GM12878 (cell line): ENCODE measurements around the gene PAX7. TPM values are rescaled to one million over a fixed set of nuclear protein-coding genes. Genes with fewer than 3 reads are reported as not detected.

ENCODE experiments used
- ATAC-seq: fragments of 200-7000 bp; cut with Tn5 transposase; 3 replicates; pipeline ENCODE4 v1.9.1; 2020; ENCODE audit warnings: mild to moderate bottlenecking, moderate library complexity
- BruUV-seq: library from RNA; stranded (reverse); fragments of 400-500 nt; replicated peaks from 2 replicates; lab custom pipeline; 2021; lab: Mats Ljungman, UMichigan
- CTCF ChIA-PET: fragments of 300-600 bp; sonication (Branson Sonifier 250); formaldehyde crosslinking; extraction: SDS; loops from one replicate; lab custom pipeline; 2021; ENCODE audit warnings: inconsistent platforms; lab: Yijun Ruan, JAX
- POLR2A ChIA-PET: fragments of 350-600 bp; formaldehyde crosslinking; extraction: SDS; loops from one replicate; lab custom pipeline; 2021; ENCODE audit warnings: inconsistent platforms; lab: Charles Lee
- RAD21 ChIA-PET: fragments of 300-600 bp; sonication (Branson Sonifier 250); formaldehyde crosslinking; loops from one replicate; lab custom pipeline; 2023; ENCODE audit warnings: antibody characterized with exemption; ENCODE audit not compliant: unreplicated experiment; lab: Charles Lee
- SMC1A ChIA-PET: fragments of 300-600 bp; sonication (Branson Sonifier 250); formaldehyde crosslinking; loops from one replicate; lab custom pipeline; 2023; ENCODE audit not compliant: unreplicated experiment, uncharacterized antibody; lab: Charles Lee
- DNase-seq: peaks from one replicate; pipeline ENCODE4 v3.0.0-alpha.2; 2011; ENCODE audit warnings: low read depth, low spot score
- FAIRE-seq: peaks from 3 replicates; lab custom pipeline; 2011; peaks lifted over from hg19 to GRCh38; lab: Jason Lieb, UNC
- H2AFZ ChIP-seq: 2 replicates; pipeline ENCODE4 v1.6.0; 2011; ENCODE audit warnings: low read depth, low read length, control low read depth; ENCODE audit not compliant: control insufficient read depth
- H3K27ac ChIP-seq: 2 replicates; pipeline ENCODE4 v1.5.1; 2011; ENCODE audit warnings: control low read depth; ENCODE audit not compliant: control insufficient read depth, insufficient read depth
- H3K27me3 ChIP-seq, 2 experiments: replicated peaks in 1 of 2; 2 replicates each; pipeline versions ENCODE4 v1.6.0 to v1.6.1; 2011; ENCODE audit warnings: low read length in 1 of 2; ENCODE audit not compliant: control insufficient read depth in 2 of 2, insufficient read depth in 2 of 2
- H3K36me3 ChIP-seq, 2 experiments: 2 replicates each; pipeline ENCODE4 v1.5.1; 2011; ENCODE audit warnings: low read length in 1 of 2; ENCODE audit not compliant: control insufficient read depth in 2 of 2, insufficient read depth in 2 of 2
- H3K4me1 ChIP-seq: 2 replicates; pipeline ENCODE4 v1.6.1; 2011; ENCODE audit warnings: mild to moderate bottlenecking, low read length, moderate library complexity, mixed read lengths; ENCODE audit not compliant: control insufficient read depth, insufficient read depth
- H3K4me2 ChIP-seq: 2 replicates; pipeline ENCODE4 v1.6.0; 2011; ENCODE audit warnings: control low read depth; ENCODE audit not compliant: control insufficient read depth, insufficient read depth
- H3K4me3 ChIP-seq: fragments of 200-600 bp; sonication (generic); 2 replicates; pipeline ENCODE4 v1.5.1; 2016
- H3K79me2 ChIP-seq: 2 replicates; pipeline ENCODE4 v1.6.0; 2011; ENCODE audit warnings: low read length; ENCODE audit not compliant: control insufficient read depth, insufficient read depth
- H3K9ac ChIP-seq: 2 replicates; pipeline ENCODE4 v1.8.0; 2011; ENCODE audit warnings: low read length, control low read depth, mixed read lengths; ENCODE audit not compliant: control insufficient read depth, insufficient read depth
- H3K9me3 ChIP-seq: replicated peaks from 3 replicates; pipeline ENCODE4 v1.5.1; 2011; ENCODE audit warnings: mild to moderate bottlenecking, low read length; ENCODE audit not compliant: control insufficient read depth, insufficient read depth
- H4K20me1 ChIP-seq: 2 replicates; pipeline ENCODE4 v1.6.0; 2011; ENCODE audit not compliant: control insufficient read depth, insufficient read depth
- CBX3 ChIP-seq: fragments of 200-600 bp; sonication (generic); IDR thresholded peaks from 2 replicates; pipeline ENCODE4 v1.6.1; 2016; ENCODE audit warnings: low read depth, borderline replicate concordance
- KAT2A ChIP-seq: conservative IDR thresholded peaks from 2 replicates; pipeline ENCODE4 v1.6.1; 2011; ENCODE audit warnings: low read depth, low read length; ENCODE audit not compliant: control insufficient read depth
- NFYB ChIP-seq: IDR thresholded peaks from 2 replicates; pipeline ENCODE4 v1.6.1; 2011; ENCODE audit warnings: low read depth, mild to moderate bottlenecking, low read length, improper control_type of control experiment, moderate library complexity; ENCODE audit not compliant: insufficient read depth
- PAX5 ChIP-seq: IDR thresholded peaks from 2 replicates; pipeline ENCODE4 v1.6.1; 2011; ENCODE audit warnings: low read depth, low read length, borderline replicate concordance
- PAX8 ChIP-seq: fragments of 450-650 bp; IDR thresholded peaks from 2 replicates; pipeline ENCODE4 v1.6.1; 2017; ENCODE audit warnings: mild to moderate bottlenecking, moderate library complexity
- SIX5 ChIP-seq: IDR thresholded peaks from 2 replicates; pipeline ENCODE4 v1.6.1; 2011; ENCODE audit warnings: mild to moderate bottlenecking, low read depth, low read length, moderate library complexity; ENCODE audit not compliant: severe bottlenecking
- WGBS: methylation state at CpG from one replicate; pipeline ENCODE4 v1.1.6; 2016; ENCODE audit warnings: low lambda C conversion rate; ENCODE audit not compliant: insufficient replicate concordance, insufficient coverage; ENCODE audit errors: missing lambda C conversion rate; 5-methylcytosine and 5-hydroxymethylcytosine counted together
- in situ Hi-C: fragments of 300-500 bp; cut with MboI; formaldehyde crosslinking; loops from 9 replicates; pipeline ENCODE4 v1.14.3; 2018; ENCODE audit warnings: mixed read lengths
- intact Hi-C: fragments of 100-400 bp; cut with micrococcal nuclease; formaldehyde crosslinking; loops from one replicate; pipeline ENCODE4 v1.14.2; 2022; ENCODE audit not compliant: unreplicated experiment
- polyA plus RNA-seq, 11 experiments: library from polyadenylated mRNA; depleted of rRNA in 4 of 11; unstranded in 6 of 11; stranded (reverse) in 5 of 11; fragments of >200 nt; fragmentation: Nextera tagmentation in 4 of 11; fragmentation: Illumina TruSeq in 1 of 11; extraction: Ambion mirVana in 4 of 11; extraction: Trizol in 1 of 11; gene quantifications; 1 replicate in 1 of 11; 2 replicates in 10 of 11; pipeline versions ENCODE4 v1.2.1 to v1.2.3, GENCODE V29; 2011 to 2016; ENCODE audit warnings: inconsistent platforms in 2 of 11, missing spikeins in 2 of 11, low read depth in 1 of 11
- total RNA-seq, 4 experiments: library from RNA; depleted of rRNA in 3 of 4; stranded (reverse); fragments of >200 nt in 3 of 4; fragmentation: Illumina TruSeq in 1 of 4; extraction: Trizol in 1 of 4; gene quantifications; 2 replicates each; pipeline versions ENCODE4 v1.2.1 to v1.2.3, GENCODE V29; 2013 to 2021
- TF ChIP-seq, protein P1 (sequence below): fragments of 150-350 bp; IDR thresholded peaks from 2 replicates; pipeline ENCODE4 v1.6.1; 2016; ENCODE audit warnings: low read depth, low read length
- TF ChIP-seq, protein P2 (sequence below): fragments of 450-650 bp; IDR thresholded peaks from 2 replicates; pipeline ENCODE4 v1.6.1; 2017; ENCODE audit warnings: mild to moderate bottlenecking
- TF ChIP-seq, protein P3 (sequence below): fragments of 450-650 bp; IDR thresholded peaks from 2 replicates; pipeline ENCODE4 v1.6.1; 2018; ENCODE audit warnings: borderline replicate concordance, mild to moderate bottlenecking; ENCODE audit not compliant: partially characterized antibody
- TF ChIP-seq, protein P4 (sequence below): IDR thresholded peaks from 2 replicates; pipeline ENCODE4 v1.6.1; 2011; ENCODE audit warnings: borderline replicate concordance, low read depth, mild to moderate bottlenecking, moderate library complexity, low read length; ENCODE audit not compliant: insufficient read depth, poor library complexity, severe bottlenecking

PAX7 gene
- total and polyA plus RNA-seq, 10 of the 15 experiments (the other 5 are each of a cell fraction or from before 2014, with no cell fraction given): not detected

DNA sequence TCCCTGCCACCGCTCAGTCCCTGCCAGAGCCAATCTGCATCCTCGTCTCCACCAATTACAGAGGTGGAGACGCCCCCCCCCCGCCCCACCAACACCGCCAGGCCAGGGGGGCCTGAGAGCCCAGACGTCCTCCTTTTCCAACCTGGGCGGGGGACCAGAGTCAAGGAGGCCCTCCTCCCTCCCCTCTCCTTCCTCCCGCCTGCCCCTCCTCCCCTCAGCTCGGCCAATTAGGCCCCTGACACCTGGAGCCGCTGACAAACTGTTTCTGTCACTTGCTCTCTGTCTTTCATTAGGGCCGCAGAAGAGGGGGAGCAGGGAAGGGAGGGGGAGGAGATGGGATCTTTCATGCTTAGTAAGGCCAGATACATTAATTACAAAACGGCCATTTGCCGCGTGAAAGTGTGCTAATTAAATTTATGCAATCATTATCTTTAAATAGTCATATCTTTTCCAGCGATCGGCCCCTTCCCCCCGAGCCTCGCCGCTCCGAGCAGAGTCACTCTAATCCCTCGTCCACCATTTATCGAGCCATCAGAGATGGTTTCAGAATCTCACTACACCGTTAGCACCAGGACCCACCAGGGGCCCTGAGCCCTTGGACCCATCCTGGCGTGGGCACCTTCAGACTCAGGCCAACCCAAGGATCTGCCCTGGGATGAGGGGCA is 94.7 kb downstream of the PAX7 start:
- no peaks in the 10 kb centered on the region for H3K36me3 ChIP-seq
- no peak overlapping the region for H3K4me2 ChIP-seq
- no peaks in the 10 kb centered on the region for H3K9me3 ChIP-seq
- in situ Hi-C loops (no loop called here), intact Hi-C loops (no loop called here)
- no peak overlapping the region for H3K9ac ChIP-seq
- DNase-seq (no peak), ATAC-seq (no peak), FAIRE-seq (no peak)
- H3K4me3 ChIP-seq: no peak overlapping the region
- POLR2A ChIA-PET: no interaction called here
- no peak overlapping the region for H3K27ac ChIP-seq
- WGBS: 31% methylated on average over 18 of the region's 24 CpGs
- peaks cover 0 to 4% of the 10 kb centered on the region in 2 experiments; a peak in 3 of 4 replicates for H3K27me3 ChIP-seq
- no peaks in the 10 kb centered on the region for H3K4me1 ChIP-seq
- no TSS peak for BruUV-seq
- no peak overlapping the region for H2AFZ ChIP-seq
- no peaks in the 10 kb centered on the region for H3K79me2 ChIP-seq
- SMC1A ChIA-PET: no interaction called here
- H4K20me1 ChIP-seq: no peaks in the 10 kb centered on the region
- RAD21 ChIA-PET: no interaction called here
- CTCF ChIA-PET: no interaction called here
- no peak for TF ChIP-seq NFYB
- TF ChIP-seq, protein P1, sequence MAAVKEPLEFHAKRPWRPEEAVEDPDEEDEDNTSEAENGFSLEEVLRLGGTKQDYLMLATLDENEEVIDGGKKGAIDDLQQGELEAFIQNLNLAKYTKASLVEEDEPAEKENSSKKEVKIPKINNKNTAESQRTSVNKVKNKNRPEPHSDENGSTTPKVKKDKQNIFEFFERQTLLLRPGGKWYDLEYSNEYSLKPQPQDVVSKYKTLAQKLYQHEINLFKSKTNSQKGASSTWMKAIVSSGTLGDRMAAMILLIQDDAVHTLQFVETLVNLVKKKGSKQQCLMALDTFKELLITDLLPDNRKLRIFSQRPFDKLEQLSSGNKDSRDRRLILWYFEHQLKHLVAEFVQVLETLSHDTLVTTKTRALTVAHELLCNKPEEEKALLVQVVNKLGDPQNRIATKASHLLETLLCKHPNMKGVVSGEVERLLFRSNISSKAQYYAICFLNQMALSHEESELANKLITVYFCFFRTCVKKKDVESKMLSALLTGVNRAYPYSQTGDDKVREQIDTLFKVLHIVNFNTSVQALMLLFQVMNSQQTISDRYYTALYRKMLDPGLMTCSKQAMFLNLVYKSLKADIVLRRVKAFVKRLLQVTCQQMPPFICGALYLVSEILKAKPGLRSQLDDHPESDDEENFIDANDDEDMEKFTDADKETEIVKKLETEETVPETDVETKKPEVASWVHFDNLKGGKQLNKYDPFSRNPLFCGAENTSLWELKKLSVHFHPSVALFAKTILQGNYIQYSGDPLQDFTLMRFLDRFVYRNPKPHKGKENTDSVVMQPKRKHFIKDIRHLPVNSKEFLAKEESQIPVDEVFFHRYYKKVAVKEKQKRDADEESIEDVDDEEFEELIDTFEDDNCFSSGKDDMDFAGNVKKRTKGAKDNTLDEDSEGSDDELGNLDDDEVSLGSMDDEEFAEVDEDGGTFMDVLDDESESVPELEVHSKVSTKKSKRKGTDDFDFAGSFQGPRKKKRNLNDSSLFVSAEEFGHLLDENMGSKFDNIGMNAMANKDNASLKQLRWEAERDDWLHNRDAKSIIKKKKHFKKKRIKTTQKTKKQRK: no peak
- TF ChIP-seq, protein P2, sequence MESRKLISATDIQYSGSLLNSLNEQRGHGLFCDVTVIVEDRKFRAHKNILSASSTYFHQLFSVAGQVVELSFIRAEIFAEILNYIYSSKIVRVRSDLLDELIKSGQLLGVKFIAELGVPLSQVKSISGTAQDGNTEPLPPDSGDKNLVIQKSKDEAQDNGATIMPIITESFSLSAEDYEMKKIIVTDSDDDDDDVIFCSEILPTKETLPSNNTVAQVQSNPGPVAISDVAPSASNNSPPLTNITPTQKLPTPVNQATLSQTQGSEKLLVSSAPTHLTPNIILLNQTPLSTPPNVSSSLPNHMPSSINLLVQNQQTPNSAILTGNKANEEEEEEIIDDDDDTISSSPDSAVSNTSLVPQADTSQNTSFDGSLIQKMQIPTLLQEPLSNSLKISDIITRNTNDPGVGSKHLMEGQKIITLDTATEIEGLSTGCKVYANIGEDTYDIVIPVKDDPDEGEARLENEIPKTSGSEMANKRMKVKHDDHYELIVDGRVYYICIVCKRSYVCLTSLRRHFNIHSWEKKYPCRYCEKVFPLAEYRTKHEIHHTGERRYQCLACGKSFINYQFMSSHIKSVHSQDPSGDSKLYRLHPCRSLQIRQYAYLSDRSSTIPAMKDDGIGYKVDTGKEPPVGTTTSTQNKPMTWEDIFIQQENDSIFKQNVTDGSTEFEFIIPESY: no peak
- TF ChIP-seq PAX5: no peak
- TF ChIP-seq, protein P3, sequence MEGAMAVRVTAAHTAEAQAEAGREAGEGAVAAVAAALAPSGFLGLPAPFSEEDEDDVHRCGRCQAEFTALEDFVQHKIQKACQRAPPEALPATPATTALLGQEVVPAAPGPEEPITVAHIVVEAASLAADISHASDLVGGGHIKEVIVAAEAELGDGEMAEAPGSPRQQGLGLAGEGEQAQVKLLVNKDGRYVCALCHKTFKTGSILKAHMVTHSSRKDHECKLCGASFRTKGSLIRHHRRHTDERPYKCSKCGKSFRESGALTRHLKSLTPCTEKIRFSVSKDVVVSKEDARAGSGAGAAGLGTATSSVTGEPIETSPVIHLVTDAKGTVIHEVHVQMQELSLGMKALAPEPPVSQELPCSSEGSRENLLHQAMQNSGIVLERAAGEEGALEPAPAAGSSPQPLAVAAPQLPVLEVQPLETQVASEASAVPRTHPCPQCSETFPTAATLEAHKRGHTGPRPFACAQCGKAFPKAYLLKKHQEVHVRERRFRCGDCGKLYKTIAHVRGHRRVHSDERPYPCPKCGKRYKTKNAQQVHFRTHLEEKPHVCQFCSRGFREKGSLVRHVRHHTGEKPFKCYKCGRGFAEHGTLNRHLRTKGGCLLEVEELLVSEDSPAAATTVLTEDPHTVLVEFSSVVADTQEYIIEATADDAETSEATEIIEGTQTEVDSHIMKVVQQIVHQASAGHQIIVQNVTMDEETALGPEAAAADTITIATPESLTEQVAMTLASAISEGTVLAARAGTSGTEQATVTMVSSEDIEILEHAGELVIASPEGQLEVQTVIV: no peak
- TF ChIP-seq SIX5: no peak
- TF ChIP-seq KAT2A: no peak
- TF ChIP-seq PAX8: no peak
- TF ChIP-seq CBX3: no peak
- TF ChIP-seq, protein P4, sequence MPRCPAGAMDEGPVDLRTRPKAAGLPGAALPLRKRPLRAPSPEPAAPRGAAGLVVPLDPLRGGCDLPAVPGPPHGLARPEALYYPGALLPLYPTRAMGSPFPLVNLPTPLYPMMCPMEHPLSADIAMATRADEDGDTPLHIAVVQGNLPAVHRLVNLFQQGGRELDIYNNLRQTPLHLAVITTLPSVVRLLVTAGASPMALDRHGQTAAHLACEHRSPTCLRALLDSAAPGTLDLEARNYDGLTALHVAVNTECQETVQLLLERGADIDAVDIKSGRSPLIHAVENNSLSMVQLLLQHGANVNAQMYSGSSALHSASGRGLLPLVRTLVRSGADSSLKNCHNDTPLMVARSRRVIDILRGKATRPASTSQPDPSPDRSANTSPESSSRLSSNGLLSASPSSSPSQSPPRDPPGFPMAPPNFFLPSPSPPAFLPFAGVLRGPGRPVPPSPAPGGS: no peak
